Measurements from ENCODE around the gene XRCC5.

DNA sequence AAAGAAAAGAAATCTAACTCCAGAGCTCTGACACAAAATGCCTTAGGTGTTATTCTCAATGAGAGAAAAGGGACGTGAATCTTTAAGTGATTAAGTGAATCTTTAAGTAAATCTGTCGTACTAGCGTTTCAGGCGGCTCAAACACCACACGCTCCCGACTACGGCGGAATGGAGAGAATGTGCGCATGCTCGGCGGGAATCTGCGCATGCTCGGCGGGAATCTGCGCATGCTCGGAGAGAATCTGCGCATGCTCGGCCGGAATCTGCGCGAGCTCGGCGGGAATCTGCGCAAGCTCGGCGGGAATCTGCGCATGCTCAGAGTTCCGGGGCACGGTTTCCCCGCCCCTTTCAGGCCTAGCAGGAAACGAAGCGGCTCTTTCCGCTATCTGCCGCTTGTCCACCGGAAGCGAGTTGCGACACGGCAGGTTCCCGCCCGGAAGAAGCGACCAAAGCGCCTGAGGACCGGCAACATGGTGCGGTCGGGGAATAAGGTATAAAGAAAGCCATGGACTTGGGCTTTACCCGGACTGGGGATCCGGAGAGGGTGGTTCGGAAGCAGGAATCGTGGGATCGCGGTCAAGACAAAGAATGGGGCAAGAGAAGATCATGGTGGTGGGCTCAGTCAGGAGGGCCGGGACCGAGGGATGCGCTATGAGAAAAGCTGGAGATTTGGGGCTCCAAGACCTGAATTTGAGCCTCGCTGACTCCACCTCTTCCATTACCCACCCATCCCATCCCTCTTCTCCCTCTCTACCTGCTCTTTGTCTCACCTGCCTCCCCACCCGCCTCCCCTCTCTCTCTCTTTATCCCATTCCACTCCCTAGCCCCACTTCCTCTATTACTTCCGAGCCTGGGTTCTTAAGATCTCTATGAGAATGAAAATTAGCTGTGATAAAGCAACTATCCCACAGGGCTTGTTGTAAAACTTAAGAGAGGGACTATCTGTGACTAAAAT, at the start of gene XRCC5:
- TF ChIP-seq CTCF (IDR thresholded peaks at IDR 0.05): no peak
- TF ChIP-seq POLR2A (IDR thresholded peaks at IDR 0.05): no peak
